ENCODE results near the gene HCFC1R1. TPM values are rescaled to one million over a fixed set of nuclear protein-coding genes. Genes with fewer than 3 reads are reported as not detected.

HCFC1R1 gene
- total RNA-seq, 4 donors from 2014 or later = 41.8 to 124 (median 66.9) TPM

DNA sequence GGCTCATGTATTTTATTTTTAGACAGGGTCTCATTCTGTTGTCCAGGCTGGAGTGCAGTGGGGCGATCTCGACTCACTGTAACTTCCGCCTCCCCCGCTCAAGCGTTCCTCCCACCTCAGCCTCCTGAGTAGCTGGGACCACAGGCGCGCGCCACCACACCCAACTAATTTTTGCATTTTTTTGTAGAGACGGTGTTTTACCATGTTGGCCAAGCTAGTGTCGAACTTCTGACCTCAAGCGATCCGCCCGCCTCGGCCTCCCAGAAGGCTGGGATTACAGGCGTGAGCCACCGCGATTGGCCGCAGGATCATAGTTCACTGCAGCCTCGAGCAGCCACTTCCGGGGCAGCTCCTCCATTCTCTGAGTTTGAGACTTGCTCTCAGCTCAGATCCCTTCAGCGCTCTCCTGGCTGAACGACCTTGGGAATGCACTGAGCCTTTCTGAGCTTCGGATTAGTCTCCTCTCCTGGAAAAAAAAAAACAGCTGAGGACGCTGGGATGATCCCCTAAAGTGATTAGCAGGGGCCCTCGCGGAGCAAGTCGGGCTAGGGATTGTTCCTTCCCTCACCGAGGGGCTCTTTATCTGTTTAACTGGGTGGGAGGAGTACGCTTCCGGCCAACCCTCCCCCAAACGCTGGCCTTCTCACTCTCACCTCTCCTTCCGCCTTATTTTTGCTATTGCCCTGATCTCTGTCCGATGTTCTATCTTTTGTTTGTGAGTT is 42.4 kb downstream of the HCFC1R1 start:
- peak overlapping the region; percentile 70 to 87 (median 82) for H3K4me3 ChIP-seq
- TF ChIP-seq, protein P1, sequence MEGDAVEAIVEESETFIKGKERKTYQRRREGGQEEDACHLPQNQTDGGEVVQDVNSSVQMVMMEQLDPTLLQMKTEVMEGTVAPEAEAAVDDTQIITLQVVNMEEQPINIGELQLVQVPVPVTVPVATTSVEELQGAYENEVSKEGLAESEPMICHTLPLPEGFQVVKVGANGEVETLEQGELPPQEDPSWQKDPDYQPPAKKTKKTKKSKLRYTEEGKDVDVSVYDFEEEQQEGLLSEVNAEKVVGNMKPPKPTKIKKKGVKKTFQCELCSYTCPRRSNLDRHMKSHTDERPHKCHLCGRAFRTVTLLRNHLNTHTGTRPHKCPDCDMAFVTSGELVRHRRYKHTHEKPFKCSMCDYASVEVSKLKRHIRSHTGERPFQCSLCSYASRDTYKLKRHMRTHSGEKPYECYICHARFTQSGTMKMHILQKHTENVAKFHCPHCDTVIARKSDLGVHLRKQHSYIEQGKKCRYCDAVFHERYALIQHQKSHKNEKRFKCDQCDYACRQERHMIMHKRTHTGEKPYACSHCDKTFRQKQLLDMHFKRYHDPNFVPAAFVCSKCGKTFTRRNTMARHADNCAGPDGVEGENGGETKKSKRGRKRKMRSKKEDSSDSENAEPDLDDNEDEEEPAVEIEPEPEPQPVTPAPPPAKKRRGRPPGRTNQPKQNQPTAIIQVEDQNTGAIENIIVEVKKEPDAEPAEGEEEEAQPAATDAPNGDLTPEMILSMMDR (IDR thresholded peaks at IDR 0.05 in 4 of 5, conservative IDR thresholded peaks at IDR 0.05 in 1 of 5) = no peak
- no peak for TF ChIP-seq POLR2A (IDR thresholded peaks at IDR 0.05)
- peak overlapping the region in 1 of 4 donors; percentile 89 for H3K27ac ChIP-seq
- H3K36me3 ChIP-seq = no peaks in the 10 kb centered on the region
- intact Hi-C loops (cut with DNase I; ENCODE audit: low total_unique reads) = no loop called here
- DNase-seq = no peak
- in situ Hi-C loops (cut with MboI; ENCODE audit: low sequenced_read_pairs in 4 of 4) = no loop called here
- no peaks in the 10 kb centered on the region for H3K9me3 ChIP-seq
- peaks cover 0 to 6% (median 3%) of the 10 kb centered on the region in 3 donors for H3K27me3 ChIP-seq
- ATAC-seq = no peak
- peaks cover 24 to 25% of the 10 kb centered on the region in 2 donors for H3K4me1 ChIP-seq

DNA sequence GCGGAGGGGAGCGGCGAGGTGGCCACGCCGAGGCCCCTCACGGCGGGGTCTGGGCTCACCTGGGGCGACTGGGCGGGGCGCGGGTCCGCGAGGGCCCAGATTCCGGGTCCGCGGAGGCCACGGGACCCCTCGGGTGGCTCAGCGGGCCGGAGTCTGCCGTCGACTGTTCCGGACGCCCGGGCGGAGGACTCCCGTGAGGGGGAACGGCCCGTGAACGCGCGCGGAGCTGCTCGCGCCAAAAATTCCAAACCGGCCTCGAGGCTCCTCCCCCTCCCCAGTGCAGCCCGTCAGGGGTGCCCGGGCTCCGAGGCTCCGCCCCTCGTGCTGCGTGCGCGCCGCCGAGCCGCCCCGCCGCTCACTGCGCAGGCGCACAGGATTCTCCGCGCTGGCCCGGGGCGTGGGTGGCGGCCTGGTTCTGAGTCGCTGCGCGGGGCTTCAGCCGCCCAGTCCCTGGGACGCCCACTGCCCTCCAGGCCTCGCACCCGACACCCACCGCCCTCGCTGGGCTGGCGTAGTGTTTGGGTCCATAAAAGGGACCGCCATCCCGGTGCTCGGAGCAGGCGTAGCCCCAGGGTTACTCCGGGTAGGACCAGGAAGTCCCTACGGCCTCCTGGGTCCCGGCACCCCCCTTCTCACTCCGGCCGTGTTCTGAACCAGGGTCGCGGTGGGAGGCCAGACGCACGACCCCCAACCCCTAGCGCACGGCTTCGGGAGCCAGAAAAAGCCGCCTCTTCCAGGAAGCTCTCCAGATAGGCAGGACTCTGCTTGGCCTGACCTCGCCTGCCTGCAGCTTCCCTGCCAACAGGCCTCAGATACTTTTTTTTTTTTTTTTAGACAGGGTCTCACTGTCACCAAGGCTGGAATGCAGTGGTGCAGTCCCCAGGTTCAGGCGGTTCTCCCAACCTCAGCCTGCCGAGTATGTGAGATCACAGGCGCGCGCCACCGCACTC is 43.2 kb downstream of the HCFC1R1 start, which contains the start of gene PKMYT1:
TSS of gene PKMYT1 (minus strand) at position 220 of the 950 bp plus-strand sequence. CDS start 789 bp downstream, outside the sequence.
- in situ Hi-C loops (cut with MboI; ENCODE audit: low sequenced_read_pairs in 4 of 4) = no loop called here

DNA sequence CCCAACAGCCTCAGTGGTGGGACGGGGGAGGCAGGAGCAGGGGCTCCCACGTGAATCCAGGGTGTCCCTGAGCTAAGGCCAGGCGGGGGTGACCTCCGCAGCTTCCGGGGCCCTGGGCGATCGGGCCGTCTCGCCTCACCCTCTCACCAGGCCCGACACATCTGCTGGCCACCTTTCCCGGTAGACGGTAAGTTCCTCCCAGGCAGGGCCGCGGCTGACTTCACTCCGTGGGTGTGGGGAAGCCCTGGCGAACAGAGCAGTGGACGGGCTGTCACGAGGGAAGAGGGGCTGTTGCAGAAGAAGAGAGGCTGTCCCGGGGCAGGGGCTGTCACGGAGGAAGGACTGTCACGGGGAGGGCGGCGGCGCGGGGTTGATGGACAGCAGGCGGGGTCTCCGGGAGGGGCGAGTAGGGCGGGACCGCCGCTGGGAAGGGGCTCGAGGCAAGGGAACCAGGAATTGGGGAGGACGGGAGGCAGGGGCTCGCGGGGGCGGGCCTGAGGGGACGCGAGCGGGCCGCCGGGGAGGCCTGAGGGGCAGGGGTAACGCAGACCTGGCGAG is 44.0 kb downstream of the HCFC1R1 start:
- Histone ChIP-seq H3K36me3 (no peaks in the 10 kb centered on the region), H3K27ac (no peak overlapping the region), H3K27me3 (peaks cover 0 to 6% (median 3%) of the 10 kb centered on the region in 3 donors), H3K9me3 (no peaks in the 10 kb centered on the region), H3K4me3 (peak overlapping the region; percentile 70 to 87 (median 82)), H3K4me1 (peaks cover 9 to 12% of the 10 kb centered on the region in 2 donors)
- TF ChIP-seq, protein P1 (IDR thresholded peaks at IDR 0.05 in 4 of 5, conservative IDR thresholded peaks at IDR 0.05 in 1 of 5) = no peak
- no peak for TF ChIP-seq POLR2A (IDR thresholded peaks at IDR 0.05)
- intact Hi-C loops (cut with DNase I; ENCODE audit: low total_unique reads) (loop anchor here (1.0 kb wide), 2 partner anchors 10 to 227 kb away; partner anchors contain the start of genes PAQR4 and SRRM2), in situ Hi-C loops (cut with MboI; ENCODE audit: low sequenced_read_pairs in 4 of 4) (no loop called here)
- no peak for DNase-seq
- no peak for ATAC-seq

More for the DNA sequence above, 43.2 kb downstream of the HCFC1R1 start, which contains the start of gene PKMYT1:
- no peaks in the 10 kb centered on the region for H3K9me3 ChIP-seq
- DNase-seq = peak; percentile 69 to 82
- intact Hi-C loops (cut with DNase I; ENCODE audit: low total_unique reads) = loop anchor here (1.0 kb wide), 2 partner anchors 11 to 228 kb away; partner anchors contain the start of genes PAQR4 and SRRM2
- H3K4me3 ChIP-seq = peak within 1 kb of the TSS; percentile 70 to 87 (median 82)
- TF ChIP-seq POLR2A (IDR thresholded peaks at IDR 0.05) = peak; percentile 73 to 88
- TF ChIP-seq, protein P1 (IDR thresholded peaks at IDR 0.05 in 4 of 5, conservative IDR thresholded peaks at IDR 0.05 in 1 of 5) = no peak
- ATAC-seq = peak; percentile 90 to 94
- H3K36me3 ChIP-seq = no peaks in the 10 kb centered on the region
- H3K4me1 ChIP-seq = peaks cover 16 to 20% of the 10 kb centered on the region in 2 donors
- peak within 1 kb of the TSS; percentile 76 to 89 (median 84) for H3K27ac ChIP-seq
- H3K27me3 ChIP-seq = peaks cover 0 to 6% (median 3%) of the 10 kb centered on the region in 3 donors

DNA sequence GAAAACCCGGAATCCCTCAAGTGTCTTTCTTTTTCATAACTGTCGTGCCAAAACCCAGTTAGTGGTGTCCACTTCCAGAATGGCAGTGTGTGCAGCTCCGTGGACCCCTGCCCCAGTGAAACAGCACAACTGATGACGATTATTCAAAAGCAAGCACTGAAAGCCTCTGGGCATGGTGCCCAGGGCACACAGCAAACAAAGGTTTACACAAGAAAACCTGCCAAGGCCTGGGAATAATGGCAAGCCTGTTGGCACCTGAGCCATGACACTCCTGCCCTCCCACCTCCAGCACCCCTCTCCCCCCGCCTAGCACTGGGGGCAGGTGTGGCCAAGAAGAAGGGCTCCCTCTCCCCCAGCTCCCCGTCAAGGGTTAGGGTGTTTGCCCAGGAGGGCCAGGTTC is 46.3 kb downstream of the HCFC1R1 start:
- ATAC-seq (no peak), DNase-seq (no peak)
- intact Hi-C loops (cut with DNase I; ENCODE audit: low total_unique reads) (no loop called here), in situ Hi-C loops (cut with MboI; ENCODE audit: low sequenced_read_pairs in 4 of 4) (no loop called here)
- no peak for TF ChIP-seq POLR2A (IDR thresholded peaks at IDR 0.05)
- TF ChIP-seq, protein P1 (IDR thresholded peaks at IDR 0.05 in 4 of 5, conservative IDR thresholded peaks at IDR 0.05 in 1 of 5) = no peak
- no peak overlapping the region for H3K27ac ChIP-seq
- H3K4me3 ChIP-seq = no peak overlapping the region
- no peaks in the 10 kb centered on the region for H3K9me3 ChIP-seq
- H3K27me3 ChIP-seq = peaks cover 0 to 6% (median 3%) of the 10 kb centered on the region in 3 donors
- H3K4me1 ChIP-seq = peaks cover 5% of the 10 kb centered on the region in 2 donors
- no peaks in the 10 kb centered on the region for H3K36me3 ChIP-seq

Data from gastrocnemius medialis (tissue), 4 donors.